HG03139 (cell line): Measurements from ENCODE around the gene TFB2M.
A peak's percentile ranks its signal among the peaks of the same experiment; 100 is the strongest.

ENCODE experiments used
- ATAC-seq: cut with Tn5 transposase; IDR thresholded peaks from one replicate; pipeline ENCODE4 v1.9.1; 2021; ENCODE audit not compliant: unreplicated experiment

The TFB2M gene

DNA sequence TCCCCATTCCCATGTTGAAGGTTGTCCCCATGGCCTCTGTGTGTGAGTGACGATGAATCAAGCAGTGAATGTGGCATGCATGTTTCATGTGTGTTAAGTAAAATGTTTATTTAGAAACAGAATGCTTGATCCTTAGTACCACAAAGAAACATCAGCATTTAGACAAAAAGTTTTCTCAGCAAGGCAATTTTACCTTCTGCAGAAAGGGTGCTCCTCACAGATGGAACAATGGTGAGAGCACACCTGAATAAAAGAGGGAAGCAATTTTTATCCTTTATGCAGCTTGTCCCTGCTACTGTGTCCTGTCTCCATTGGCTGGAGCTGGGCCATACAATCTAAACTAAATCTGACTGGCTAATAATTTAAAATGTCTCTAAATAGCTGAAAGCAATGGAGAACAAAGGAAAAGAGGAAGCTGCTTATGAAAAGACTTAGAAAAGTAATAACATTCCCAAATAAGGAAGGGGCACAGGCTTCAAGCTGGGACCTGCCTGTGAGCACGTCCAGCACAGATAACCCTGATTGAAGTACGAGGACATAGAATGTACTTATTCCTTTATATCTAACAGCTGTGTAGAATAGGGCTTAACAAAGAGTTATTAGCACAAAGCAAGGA, 50.6 kb downstream of the TFB2M start:
- no peak for ATAC-seq

DNA sequence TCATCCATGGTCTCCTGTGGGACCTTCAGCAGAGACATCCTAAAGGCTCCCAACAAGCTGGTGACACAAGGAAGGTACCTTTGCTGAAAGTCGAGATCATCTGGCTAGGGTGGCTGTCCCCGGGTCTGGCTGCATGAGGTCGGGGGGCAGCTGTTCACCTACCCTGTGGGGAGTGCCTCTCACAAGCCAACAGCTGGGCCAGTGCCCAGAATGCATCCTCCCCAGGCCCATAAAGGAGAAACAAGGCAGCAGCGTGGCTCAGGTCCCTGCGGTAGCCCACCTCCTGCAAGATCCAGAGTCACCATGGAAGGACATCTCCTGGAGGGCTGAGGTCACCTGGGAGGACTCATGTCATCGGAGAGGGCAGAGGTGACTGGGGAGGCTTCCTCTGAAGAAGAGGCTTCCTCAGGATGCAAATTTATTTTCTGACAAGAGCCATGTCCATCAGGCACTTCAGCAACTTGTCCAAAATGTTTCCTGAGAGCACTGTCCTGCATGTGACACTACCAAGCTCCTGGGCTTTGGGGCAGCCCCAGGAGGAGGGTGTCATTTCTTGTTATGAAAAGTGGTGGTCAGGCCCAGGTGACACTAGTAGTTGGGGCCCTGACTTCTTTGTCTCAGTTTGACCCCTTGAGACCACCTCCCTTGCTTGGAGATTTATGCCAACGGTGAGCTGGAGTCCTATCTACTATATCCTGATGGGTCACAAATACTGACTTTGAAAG, 52.3 kb downstream of the TFB2M start:
- no peak for ATAC-seq

DNA sequence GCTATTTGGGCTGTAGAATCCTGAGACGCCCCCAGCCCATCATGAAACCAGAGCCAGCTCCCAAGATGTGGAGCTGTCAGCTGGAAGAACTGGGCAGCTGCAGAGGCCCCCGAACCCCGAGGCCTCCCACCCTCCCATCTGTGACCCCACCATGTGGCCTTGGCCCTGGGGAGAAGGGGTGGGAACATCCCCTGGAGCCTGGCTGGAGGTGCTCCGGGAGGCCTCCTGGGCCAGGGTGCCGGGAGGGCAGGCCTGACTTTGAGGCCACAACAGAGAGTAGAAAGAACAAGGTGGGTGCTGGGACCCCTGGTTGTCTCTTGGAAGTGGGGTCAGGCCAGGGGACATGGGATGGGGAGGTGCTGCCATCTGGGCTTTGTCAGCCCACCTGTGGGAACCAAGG, 53.0 kb downstream of the TFB2M start:
- no peak for ATAC-seq

DNA sequence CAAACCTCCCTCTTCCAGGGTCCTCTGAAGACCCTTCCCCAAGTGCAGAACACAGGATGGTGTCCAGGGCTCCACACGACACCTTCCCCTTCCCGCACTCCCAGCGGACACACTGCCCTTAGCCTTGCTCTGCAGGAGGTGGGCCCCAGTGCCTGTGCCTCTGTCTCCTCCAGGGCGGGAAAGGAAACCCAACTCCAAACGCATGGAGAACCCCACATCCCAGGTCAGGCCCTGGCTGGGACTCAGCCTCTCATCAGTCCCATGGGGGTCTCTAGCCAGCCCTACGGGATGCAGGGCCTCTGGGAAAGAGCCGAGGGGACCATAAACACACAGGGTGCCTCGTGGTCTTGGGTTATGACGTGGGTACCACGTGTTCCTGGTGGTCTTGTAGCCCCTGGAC, 53.4 kb downstream of the TFB2M start:
- ATAC-seq: no peak

DNA sequence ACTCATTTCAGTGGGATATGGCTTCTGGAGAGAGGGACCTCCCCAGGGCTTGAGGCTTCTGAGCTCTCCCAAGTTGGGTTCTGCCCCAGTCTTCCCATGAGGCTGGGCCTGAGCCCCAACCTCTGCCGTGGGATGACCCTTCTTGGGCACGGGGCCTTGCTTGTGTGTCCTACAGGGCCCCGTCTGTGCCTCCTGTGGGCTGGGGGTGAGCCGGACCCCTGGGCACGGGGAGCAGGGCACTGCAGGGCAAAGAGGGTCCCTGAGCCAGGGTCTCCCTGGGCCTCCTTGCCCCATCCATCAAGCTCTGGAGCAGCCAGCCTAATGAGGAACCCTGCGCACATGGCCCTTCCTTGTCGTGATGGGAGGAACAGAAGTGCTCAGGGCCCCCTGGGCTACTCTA, 53.8 kb downstream of the TFB2M start:
- ATAC-seq: no peak

DNA sequence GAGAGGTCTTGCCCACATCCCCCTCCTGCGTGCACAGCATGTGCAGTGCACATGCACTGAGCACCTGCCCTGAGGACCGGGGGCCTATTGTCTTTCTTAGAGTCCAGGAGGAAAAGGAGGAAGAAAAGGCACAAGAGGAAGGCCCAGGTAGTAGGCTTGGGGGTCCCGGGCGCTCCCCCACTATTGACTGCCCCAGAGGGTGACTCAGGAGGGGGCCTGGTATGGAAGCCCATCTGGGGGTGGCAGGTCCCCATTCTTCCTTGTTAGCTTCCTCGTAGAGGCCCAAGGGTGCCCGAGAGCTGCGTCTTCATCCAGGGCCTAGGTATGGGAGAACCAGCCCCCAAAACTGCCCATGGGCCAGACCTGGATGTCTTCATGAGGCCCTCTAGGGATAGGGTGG, 54.9 kb downstream of the TFB2M start:
- ATAC-seq: no peak

DNA sequence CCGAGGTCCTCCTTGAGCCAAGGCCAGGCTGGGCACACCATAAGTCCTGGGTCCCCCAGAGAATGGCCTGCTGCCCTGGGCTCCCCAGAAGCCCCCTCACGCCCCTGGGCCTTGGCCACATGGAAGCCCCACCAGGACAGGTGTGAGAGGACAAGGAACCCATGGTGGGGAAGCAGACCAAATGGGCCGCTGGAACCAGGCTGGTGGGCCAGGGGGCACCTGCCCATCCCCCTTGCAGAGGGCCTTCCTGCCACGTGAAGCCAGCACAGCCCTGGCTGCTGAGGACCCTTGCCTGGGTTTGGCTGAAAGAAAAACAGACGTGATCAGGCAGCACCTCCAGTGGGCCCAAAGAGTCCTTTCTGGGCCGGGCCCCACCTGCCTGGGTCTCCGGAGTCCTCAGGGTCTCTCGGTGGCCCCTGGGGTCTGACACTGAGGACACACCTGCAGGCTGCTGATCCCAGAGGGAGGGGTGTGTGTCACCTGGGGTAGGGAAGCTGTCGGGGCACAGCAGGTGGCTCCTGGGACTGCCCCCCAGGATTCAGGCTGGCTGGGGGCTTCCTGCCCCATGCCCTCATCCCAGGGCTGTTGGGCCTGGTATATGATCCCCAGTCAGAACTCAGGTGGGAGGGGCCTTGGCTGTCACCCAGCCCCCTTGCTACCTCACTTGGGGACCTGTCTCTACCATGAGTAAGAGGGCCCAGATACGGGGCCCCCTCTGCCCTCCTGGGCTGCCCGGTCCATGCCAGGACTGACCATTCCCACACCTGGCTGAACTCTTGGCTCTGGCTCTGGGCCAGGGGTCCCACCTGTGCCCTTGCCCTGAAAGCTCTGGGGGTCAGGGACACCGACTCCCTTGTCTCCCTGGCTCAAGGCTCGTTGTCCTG, 55.7 kb downstream of the TFB2M start:
- ATAC-seq: no peak

DNA sequence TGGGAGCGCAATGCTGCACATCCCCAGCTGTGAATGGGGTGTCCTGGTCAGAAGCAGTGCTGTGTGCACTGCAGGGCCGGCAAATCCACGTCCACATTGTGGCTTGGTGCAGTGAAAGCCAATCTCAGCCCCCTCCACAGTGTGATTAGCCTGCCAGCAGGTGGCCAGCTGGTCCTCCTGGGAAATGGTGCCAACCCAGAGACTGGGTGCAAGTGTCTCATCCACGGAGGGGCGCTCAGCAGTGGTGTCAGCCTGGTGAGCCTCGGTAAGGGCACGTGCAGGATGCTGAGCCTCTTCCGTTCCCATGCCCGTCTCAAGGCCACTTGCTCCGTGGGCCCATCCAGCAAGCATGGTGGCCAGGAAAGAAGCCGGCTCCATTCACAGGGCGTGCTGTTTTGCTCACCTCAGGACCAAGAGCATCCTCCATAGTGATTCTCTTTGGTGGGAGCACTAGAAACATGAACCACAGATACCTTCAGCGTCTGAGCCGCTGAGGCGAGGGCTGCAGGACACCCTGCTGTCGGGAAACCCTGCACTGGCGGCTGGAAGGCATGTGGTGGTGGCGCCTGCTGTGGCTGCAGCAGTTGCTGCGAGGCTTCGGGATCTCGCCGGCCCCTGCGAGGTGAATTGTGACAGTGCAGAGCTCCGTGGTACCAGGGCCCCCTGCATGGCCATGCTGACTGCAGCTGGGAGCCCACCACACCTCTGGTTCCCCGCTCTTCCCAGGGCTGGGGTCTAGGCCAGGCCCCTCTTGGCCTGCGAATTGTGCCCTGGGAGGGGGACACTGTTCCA, 57.0 kb downstream of the TFB2M start:
- ATAC-seq: no peak

DNA sequence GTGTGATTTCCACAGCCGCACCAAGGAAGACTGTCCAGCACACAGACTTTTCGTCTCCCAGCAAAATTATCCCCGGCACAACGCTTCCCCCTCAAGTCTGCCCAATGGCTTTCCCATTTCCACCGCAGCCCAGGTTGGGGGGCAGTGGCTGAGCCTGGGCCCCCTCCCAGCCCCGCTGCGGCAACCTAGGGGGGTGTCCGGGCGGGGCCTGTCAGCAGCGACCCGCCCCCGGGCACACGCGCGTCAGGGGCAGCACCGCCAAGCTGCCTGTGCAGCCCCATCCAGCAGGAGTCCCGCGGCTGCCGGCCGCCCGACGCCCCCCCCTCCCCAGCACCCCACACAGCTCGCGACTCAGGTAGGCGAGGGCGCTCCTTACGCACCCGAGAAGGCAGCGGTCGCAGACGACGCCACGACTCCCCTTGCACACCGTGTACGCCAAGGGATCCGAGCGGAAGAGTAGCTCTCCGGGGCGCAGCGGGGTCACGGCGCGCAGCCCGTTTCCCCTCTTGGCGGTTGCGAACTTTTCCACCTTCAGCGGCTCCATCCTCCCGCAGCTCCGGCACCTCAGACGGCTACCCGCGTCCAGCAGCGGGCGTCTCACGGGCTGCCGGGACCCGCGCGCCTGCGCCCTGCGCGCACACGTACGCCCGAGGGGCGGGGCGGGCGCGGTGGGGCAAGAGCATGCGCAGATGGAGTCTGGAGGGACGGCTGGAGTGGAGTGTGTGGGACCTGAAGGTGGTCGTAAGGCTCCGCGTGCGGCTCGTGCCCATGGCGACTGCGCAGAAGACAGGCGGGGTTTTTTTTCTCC, 59.2 kb downstream of the TFB2M start, which contains the start of gene SMYD3:
Gene SMYD3, minus strand, starts transcription at position 606 of the 808 bp plus-strand sequence.
- peak; percentile 82 for ATAC-seq

DNA sequence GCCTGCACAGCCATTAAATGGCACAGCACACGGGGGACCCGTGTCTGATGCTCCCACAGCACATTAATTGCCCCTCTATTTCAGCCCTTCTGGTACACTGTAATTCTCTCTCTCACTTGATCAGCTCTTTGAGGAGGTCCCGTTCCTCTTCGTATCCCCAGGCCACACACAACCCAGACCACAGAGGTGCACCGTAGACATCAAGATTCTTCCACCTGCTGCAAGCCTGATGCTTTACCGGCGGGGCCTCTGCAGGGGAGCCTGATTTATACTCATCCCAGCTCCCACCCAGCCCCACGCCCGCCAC, 59.7 kb downstream of the TFB2M start:
- peak; percentile 23 for ATAC-seq

DNA sequence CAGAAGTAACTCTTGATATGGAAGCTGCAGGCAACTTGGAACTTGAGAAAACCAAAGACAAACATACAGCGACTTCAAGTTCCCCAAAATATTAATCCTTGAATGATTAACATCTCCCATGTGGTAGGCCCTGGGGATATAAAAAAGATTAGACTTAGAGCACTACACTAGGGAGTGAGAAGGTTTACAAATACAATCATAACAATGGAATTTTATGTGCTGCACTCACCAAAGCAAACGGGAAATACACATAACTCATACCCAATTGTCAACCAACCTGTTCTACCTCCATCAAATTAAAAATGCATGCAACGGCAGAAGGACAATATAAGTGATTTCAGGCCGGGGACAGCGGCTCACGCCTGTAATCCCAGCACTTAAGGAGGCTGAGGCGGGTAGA, 62.7 kb downstream of the TFB2M start:
- ATAC-seq: no peak

DNA sequence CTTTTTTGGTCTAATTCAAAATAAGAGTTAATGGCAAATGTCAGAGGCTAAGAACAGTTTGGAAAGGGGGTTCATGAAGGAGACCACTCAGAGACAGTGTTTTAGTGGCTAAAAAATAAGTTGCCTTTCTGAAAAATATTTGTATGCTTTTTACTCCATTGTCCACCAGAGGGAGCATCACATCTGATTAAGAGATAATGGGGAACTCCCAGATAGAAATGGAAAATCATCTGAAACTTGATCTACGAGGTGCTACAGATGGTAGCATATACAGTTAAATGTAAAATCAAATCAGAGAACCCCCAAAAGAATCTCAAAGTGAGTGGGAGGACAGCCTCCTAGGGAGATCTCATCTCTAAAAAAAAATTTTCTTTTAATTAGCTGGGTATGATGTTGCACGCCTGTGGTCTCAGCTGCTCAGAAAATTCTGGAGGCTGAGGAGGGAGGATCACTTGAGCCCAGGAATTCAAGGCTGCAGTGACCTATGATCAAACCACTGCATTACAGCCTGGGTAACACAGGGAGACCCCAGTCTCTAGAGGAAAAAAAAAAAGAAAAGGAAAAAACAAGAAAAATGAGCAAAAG, 68.6 kb downstream of the TFB2M start:
- no peak for ATAC-seq

DNA sequence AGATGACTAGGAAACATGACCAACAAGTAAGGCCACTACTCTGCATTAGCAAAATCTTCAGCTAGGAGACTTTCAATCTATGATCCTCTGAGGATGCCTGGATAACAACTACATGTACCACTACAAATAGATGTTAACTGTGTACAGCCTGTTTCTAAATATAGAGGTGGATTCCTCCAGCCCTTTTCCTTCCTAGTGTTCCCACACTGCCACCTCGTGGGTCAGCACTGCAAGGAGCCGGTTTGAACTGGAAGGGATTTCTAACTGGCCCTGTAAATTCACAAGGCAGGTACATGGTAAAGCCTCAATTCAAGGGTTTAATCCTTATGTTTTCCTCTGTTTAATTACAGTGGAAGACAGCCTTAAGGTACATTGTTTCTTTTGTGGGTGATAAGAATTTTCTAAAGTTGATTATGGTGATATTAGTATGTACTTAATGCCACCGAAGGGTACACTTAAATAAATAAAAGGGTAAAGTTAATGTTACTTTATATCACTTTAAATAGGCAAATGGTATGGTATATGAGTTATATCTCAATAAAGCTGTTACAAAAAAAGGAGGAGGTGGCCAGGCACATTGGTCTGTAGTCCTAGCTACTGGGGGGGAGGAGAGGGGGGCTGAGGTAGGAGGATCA, 73.3 kb downstream of the TFB2M start:
- no peak for ATAC-seq

DNA sequence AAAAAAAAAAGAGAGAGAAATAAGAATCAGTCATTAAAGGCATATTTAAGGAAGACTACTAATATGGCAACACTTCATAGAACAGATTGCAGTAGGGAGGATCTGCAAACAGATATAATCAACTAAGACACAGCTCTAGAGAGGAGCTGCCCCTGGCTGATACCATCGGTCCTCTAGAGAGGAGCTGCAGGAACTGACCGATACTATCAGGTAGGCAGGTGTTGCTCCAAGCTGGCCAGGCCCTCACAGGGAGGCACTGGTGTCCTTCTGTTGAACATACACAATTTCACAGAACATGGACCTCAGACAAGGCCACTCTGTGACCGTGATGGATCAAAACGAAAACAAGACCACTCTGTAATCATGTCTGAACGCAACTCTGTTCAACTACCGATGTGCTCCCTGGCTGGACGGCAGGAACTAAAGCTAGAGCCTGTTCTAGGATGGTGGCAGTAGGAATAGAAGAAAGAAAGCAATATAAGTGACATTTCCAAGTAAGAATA, 74.5 kb downstream of the TFB2M start:
- no peak for ATAC-seq
